HG02970 (cell line): Measurements from ENCODE around the gene CDH23.

Source experiments
- ATAC-seq: cut with Tn5 transposase; IDR thresholded peaks from one replicate; pipeline ENCODE4 v1.9.1; 2021; ENCODE audit warnings: mild to moderate bottlenecking, moderate library complexity, moderate number of reproducible peaks; ENCODE audit not compliant: unreplicated experiment, low FRiP score

Gene CDH23

DNA sequence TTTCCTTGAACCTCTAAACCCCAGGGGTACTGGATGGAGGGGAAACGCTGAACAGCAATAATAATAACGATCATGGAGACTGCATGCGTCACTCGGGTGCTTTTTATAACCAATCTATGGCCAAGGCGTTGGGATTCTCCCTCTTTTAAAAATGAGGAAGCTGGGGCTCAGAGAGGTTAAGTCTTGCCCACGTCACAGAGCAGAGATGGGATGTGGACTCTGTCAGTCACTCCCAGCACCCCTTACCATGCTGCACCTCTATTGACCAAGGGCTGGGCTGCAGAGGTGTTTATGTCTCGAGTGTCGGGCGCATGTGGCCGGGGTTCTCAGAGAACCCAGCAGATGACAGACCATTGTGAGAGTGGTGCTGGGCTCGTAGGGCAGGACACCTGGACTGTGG, 129.9 kb downstream of the CDH23 start:
- ATAC-seq: no peak

DNA sequence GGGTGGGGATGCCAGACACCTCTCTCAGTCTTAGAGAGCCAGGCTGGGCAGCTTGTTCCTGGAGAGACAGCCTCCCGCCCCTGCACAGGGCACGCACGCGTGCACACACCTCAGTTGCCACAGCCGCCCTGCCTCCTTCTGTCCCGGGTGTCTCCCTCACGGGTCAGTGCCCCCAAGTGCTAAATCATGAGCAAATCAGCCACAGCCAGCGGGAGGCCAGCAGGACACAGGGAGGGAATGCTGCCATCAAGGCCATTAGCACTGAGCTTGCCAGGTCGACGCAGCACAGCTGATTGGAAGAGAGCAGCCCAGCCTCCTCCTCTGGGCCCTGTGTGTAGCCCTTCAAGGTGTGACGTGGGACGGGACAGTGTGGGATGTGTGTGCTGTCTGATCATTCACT, 130.4 kb downstream of the CDH23 start:
- ATAC-seq: no peak

DNA sequence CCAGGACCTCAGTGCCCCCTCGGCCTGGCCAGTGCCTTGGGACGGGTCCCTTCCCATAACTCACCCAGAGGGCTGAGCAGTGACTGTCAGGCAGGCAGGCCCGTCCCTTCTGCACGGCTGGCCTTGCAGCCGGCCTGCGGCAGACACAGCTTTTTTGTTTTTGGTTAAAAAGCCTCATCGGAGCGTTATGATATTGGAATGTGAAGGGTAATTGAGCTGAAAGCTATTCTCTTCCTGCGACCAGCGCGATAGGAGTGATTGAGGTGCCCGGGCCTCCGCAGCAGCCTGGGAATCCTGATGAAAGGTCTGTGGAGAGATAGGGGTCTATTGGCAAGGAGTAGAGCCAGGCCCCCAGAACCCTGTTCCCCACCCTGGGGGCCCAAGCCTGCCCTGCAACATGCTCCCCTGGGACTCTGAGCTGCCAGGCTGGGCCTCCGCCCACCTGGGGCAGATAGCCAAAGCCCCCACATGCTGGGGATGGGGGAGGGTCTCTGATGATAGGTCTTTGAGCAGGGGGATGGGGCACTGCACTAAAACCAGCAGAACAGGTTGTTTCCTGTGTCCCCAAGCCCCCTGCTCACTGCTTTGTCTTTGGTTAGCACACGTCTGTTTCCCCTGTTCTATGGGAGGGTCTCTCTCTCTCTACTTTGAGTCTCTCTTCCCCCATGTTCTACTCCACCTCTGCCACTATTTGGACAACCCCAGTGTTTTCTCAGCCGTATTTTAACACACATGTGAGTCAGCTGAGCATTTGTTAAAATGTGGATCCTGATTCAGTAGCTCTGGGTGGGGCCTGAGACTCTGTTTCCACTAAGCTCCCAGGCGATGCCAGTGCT, 131.9 kb downstream of the CDH23 start:
- no peak for ATAC-seq

DNA sequence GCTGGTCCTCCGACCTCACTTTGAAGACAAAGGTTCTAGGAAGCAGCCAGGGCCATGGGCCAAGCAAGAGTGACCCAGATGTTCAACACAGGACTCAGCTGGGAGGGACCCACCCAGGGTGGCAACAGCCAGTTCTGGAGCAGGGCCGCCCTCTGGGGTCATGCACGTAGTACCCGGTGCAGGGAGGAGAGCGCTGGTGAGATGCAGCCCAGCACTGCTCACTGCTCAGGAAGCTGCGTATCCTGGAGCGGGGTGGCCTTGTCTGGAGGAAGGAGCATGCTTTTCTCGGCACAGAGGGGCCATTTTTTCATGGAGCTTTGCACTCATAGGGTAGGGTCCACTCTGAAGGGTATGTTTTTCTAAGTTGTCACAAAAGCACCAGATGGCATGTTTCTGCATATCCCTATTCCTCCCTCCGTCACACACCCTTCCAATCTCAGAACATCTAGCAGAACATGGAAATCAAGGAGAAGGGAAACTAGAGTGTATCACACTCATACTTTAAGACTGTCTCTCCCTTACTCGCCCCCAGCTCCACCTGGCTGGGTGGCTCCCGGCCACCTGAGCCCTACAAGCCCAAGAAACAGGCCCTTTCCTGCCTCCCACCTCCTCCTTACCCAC, 132.6 kb downstream of the CDH23 start:
- ATAC-seq: no peak

DNA sequence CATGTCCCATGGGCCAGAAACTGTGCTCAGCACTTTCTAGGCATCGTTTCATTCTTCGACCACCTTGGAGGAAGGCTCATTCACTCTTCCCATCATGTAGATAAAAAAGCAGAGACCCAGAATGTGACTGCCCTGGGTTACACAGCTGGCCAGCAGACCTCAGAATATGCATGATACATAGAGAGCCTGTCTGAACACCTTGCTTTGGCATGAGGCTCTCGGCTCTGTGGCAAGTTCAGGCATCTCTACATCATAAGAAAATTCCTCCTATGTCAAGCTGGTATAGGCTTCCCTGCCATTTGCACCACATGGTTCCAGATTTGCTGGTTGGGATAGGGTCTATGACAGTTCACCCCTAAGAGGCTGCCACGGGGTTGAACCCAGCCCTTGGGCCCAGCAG, 134.1 kb downstream of the CDH23 start:
- ATAC-seq: no peak

DNA sequence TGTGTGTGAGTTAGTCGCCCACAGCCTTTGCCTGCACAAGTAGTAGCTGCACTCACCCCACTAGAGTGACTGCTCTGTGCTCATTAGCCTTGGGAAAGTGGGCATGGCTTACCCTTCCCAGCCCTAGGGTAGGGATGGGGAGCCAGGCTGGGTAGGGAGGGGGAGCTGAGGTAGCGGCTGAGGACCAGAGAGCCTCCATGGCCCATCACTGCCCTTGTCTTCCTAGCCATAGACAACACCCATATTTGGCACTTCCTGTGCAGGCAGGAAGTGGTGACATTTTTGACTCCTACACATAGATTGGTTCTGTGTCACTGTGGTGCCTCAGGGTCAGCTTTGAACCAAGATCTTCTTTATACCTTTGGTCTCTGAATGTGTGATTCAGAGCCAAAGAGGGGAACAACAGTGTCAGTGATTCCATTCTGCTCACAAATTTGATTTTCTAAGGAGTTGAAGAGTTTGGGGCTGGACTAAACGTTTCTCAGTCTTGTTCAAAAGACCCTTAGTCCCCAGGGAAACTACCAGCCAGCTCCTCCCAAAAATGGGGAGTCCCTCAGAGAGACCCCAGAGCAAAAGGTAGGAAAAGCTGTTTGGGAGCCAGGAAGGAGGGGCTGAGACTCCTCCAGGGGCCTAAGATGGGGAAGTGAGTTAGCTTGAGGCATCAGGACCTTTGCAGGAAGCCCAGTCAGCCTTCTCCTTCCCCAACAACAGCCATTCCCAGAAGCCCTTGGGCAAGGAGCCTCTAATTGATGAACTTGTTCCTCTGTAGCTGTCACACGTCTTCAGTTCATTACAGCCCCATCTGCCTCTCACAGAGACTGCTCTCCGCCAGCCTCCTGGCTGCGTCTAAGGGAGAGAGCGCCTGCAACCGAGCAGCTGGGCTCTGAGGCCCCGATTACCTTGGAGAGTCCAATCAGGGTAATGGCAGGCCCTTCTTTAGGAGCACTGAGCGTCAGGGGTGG, 135.0 kb downstream of the CDH23 start:
- ATAC-seq: no peak

DNA sequence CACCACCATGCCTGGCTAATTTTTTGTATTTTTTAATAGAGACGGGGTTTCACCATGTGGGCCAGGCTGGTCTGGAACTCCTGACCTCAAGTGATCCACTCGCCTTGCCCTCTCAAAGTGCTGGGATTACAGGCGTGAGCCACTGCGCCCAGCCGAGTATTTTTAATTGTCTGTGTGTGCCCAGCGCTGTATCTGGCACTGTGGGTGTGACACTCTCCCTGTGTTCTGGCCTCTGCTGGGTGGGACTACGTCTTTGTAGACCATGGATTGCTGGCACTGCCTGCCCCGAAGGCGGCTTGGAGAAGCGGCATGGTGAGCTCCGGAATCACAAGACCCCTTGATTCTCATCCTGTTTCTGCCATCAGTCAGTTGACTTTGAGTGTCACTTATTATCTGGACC, 136.2 kb downstream of the CDH23 start:
- ATAC-seq: no peak

DNA sequence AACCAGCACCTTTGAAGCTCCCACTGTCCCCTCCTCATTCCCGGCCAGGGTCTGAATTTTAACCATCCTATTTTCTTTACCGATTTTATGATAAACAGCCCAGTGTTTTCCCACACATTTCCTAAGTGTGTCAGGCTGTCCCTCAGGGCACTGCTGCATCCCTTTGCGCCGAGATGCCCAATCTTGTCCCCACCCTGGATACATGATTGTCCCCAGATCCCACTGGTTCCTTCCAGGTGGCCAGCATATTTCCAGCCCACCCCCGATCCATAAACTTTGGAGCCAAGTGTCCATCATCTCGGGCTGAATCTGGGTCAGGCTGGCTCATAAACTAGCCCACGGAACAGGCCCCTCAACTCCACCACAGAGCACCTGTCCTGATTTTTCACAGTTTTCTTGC, 137.2 kb downstream of the CDH23 start:
- no peak for ATAC-seq

DNA sequence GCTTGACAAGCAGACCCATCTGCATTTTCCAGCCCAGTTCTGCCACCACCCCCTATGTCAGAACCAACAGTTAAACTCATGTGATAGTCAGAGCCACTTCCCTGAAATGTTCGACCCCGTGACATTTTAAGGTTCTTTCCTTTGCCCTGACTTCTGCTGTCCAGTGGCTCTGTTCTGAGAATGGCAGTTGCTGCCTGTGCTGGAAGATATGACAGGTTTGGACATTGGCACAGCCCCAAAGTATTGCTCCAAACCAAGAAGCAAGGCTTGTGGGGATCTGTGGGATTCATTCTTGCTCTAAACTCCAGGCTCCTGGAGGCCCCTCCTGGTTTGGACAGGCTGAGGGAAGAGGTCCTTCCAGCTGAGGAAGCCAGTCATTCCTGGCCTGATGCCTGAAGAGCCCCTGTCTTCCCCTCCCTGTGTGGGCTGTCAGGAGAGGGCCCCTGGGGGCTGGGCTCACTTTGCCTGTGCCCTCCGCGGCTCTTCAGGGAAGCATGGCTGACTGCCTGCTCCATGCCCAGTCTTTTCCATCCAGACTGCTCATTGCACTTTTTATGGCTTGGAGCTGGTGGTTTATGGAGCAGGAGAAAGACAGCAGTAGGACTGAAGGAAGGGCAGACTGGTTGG, 138.0 kb downstream of the CDH23 start:
- ATAC-seq: no peak

DNA sequence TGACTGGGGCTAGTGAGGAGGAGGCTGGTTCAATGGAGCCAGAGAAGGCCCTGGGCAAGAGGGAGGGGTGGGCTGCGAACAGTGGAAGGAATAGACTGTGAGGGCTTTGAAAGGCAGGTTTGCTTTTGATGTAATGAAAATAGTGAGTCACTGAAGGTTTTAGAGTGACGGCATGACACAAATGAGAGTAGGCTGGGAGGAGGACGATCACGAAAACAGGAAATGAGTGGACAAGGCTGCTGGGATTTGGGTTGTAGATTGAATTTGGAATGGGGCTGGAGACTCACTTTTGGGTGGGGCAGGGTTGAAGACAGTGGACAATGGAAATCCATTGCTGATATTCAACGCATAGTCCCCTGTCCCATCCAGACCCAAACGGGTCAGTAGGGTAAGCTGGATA, 139.6 kb downstream of the CDH23 start:
- ATAC-seq: no peak

DNA sequence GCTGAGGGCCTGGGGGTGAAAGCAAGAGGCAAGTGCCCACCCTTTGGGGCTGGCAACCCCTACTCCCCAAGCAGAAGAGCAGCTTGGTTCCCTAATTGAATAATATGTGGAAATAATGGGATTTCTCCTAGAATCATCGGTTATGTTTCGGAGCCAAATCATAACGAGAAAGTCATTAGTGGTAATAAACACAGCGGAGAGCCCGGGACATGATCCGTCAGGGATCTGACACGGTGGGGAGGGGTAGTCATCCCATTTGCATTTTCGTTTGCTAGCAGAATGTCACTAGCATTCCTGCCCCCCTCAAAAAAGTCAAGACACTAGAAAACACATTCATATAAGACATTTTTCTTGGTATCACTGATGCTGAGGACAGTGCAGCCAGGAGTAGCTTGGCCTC, 140.4 kb downstream of the CDH23 start:
- ATAC-seq: no peak

DNA sequence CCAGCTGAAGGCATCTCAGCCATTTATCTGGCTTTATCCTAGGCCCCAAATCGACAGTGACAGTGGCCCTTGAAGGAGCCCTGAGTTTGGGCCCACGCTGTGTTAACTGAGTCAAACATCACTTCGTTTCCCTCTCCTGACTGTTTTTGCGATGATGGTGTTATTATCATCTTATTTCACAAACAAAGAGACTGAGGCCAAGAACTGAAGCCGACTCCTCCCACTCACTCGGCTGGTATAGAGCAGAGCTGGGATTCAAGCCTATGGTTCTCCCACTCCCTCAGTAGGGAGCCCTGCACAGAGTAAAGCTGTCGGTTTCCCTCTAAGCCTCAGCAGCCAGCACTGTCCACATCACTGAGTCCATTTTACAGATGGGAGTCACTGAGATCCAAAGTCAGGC, 141.0 kb downstream of the CDH23 start:
- no peak for ATAC-seq

DNA sequence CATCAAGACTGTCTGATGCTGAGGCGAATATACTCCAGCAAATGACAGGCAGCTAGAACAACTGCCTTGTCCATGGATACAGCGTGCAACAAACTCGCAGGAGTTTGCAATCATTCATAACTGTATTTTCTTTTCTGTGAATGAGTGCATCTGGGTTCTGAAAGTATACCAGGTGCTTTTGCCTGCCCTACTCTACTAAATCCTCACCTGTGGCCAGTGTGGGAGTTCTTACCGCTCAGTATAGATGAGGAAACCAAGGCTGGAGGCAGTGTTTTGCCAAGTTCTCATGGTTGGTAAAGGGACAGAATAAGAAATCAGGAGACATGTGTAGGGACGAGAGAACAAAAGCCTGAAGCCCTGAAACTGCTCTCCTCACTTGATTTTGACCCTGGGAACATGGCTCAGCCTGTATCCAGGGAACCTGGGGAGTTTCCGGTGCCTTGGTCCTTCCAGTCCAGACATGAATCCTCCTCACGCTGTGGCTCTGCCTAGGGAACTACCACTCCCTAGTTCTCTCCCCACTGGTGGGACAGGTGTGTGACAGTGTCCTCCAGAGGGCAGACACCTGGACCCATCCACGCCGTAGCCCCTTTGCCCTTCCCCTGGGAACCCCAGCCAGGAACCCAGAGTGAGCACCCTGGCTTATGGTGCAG, 142.0 kb downstream of the CDH23 start:
- ATAC-seq: no peak

DNA sequence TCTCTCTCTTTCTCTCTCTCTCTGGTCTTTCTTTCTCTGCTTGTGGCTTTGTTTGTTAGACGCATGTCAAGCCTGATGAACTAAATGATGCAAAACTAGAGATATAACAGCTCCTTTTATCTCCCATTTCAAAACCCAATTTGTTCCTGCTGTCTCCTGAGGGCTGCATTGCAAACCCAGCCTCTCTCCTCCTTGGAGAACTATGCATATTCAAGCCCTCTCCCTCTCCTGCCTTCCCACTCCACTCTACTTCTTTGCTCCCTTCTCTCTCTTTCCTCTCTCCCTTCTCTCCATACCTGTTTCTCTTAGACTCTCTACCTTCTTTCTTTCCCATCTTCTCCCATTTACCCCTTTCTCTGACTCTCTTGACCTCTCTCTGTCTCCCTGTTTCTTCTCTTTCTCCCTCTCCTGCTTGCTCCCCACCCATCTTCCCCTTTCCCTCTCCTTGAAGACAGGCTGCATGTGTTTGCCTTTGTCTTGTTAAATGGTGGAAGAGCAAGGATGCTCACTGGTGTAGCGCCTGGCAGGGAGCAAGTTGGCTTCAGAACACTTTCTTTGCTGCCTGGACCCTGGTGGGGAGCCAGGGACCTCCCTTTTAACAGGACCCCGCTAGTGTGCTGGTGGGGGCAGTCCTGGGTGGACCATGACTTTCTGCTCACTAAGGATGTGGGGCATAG, 142.9 kb downstream of the CDH23 start:
- no peak for ATAC-seq

DNA sequence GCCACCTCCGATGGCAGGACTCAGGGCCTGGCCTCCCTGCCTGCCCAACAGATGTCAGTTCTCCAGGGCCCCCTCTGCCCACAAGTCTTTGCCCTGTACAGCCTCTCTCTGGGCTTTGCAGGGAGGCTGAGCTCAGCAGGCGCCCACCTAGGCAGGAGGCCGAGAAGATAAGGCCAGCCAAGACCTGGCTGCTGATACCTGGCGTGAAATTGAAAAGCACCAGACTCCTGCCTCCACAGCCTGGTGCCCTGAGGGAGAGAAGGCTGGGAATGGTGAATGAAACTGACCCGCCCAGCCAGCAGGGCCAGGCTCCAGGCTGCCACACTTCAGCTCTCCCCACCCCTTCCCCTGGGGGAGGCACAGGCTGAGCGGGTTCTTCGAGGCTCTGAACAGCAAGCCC, 145.8 kb downstream of the CDH23 start:
- ATAC-seq: no peak

DNA sequence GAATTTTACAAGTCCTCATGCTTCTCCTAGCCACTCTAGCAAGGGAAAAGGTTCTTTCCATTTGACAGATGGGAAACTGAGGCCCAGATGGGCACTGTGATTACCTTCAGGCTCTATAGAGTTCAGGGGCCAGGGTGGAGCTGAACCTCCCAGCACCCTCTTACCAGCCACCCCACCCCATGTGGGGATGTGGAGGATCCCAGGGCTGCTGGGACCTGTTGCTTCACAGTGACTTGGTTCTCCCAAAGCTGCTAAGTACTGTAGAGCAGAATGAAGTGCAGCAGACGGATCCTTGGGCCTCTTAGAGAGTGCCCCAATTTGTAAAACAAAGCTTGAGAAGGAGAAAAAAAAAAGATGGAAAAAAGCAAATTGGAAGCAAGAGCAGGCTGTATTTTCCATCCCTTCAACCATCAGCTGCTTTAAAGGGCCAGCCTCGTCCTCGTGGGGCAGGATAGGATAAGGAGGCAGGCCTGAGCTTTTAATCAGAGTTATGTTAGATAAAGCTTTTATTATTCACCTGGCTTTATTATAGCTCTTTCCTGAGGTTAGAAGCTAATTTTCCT, 147.0 kb downstream of the CDH23 start:
- no peak for ATAC-seq

DNA sequence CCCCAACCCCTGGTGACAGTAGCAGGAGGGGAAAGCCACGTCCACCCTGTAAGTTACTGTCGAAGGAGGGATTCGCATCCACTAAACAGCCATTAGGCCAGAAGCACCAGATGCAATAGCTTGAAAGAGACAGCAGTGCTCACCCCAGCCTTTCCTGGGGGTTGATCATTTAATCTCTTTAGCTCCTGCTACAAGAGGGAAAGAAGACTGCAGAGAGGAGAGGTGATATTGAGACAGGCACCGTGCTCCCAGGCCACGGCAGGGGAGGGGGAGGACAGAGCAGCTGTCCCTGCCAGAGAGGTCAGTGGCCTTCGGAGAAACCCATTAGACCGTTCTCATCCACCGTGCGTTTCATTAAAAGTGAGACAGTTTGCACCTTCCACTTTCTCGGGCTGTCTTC, 148.3 kb downstream of the CDH23 start:
- ATAC-seq: no peak

DNA sequence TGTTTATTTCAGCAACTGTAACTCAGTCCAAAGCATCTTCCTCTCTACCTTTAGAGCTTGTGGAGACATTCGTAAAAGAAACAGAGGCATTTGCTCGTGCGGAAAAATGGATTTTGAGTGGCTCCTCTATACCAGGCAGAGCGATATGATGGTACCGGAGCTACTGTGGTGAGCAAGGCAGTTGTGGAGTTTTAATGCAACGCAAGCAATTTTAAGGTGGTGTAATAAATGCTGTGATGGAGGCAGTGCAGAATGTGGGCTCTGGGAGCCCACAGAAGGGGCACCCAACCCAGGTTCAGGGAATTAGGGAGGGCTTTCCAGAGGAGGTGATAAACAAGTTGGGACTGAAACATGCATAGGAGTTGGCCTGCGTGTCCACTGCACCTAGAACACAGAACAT, 149.5 kb downstream of the CDH23 start:
- no peak for ATAC-seq

DNA sequence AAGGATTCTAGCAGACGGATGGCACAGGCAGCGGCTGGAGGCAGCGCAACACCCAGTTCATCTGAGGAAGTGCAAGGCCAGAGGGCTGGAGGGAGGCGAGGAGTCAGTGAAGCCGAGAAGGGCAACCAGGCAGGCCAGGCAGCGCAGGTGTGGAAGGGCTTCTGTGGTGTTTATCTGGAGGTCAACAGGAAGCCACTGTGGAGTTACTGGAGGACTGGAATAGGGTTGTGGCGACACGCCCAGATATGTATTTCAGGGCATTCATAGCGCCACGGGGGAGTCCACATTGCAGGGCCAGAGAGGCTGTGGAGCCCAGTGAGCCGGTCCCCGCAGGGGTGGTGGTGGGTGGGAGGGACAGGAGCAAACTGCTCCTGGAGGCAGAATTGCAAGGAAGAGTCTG, 150.6 kb downstream of the CDH23 start:
- no peak for ATAC-seq
